22Rv1 (cell line): ENCODE measurements around the gene TEX2.

Experiments
- ZFX ChIP-seq: fragments of 450-650 bp; IDR thresholded peaks from 2 replicates; pipeline ENCODE4 v1.6.1; 2017; ENCODE audit warnings: antibody characterized with exemption, borderline replicate concordance
- TF ChIP-seq, protein P1 (sequence below): fragments of 450-650 bp; IDR thresholded peaks from 2 replicates; pipeline ENCODE4 v1.5.1; 2017; ENCODE audit warnings: mild to moderate bottlenecking

DNA sequence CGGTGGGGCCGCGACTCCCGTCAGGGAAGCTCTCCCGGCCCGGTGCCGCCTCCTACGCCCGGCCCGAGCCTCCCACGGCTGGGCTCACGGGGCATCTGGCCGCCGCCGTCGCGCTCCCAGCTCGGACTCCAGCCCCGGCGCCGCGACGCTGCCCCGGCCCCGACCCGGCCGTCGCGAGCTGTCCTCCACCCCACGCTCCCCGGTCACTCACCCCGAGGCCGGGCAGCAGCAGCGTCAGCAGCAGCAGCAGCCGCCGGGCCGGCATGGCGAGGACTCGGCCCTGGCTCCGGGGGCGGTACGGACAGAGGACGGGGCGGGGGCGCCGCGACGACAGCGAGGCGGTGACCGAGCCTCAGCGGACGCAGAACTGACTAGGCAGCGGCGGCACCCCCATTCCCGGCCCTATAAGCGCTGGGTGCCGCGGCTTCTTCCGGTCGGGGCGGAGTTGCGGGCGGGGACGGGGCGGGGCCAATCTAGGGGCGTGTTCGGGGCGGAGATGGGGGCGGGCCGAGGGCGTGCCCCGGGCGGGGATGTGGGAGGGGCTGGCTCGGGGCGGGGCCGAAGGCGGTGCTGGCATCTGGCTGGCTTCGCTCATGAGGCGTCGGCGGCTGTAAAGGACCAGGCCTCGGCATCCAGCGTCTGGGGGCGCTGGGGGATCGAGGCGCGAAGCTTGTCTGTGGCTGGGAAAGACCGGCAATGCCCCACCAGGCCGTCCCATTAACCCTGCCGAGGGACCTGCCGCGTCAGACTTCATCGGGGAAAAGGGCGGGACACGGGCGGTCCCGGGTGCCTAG is 133.1 kb downstream of the TEX2 start, which contains the start of gene ERN1:
- TF ChIP-seq, protein P1, sequence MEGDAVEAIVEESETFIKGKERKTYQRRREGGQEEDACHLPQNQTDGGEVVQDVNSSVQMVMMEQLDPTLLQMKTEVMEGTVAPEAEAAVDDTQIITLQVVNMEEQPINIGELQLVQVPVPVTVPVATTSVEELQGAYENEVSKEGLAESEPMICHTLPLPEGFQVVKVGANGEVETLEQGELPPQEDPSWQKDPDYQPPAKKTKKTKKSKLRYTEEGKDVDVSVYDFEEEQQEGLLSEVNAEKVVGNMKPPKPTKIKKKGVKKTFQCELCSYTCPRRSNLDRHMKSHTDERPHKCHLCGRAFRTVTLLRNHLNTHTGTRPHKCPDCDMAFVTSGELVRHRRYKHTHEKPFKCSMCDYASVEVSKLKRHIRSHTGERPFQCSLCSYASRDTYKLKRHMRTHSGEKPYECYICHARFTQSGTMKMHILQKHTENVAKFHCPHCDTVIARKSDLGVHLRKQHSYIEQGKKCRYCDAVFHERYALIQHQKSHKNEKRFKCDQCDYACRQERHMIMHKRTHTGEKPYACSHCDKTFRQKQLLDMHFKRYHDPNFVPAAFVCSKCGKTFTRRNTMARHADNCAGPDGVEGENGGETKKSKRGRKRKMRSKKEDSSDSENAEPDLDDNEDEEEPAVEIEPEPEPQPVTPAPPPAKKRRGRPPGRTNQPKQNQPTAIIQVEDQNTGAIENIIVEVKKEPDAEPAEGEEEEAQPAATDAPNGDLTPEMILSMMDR: no peak
- no peak for TF ChIP-seq ZFX
